MM.1S (cell line): Measurements from ENCODE around the gene LOXHD1.

ENCODE experiments used
- DNase-seq: peaks from one replicate; pipeline ENCODE4 v3.0.0-alpha.2; 2015
- H2AFZ ChIP-seq: fragments of 300-600 bp; sonication (generic); 2 replicates; pipeline ENCODE4 v1.6.0; 2016; ENCODE audit warnings: antibody characterized with exemption, low read length
- H3F3A ChIP-seq: fragments of 300-600 bp; sonication (generic); 2 replicates; pipeline ENCODE4 v1.6.1; 2016; ENCODE audit warnings: mild to moderate bottlenecking, antibody characterized with exemption, low read length, moderate library complexity, mixed read lengths; ENCODE audit not compliant: insufficient read depth
- H3K27ac ChIP-seq: fragments of 300-600 bp; sonication (generic); 2 replicates; pipeline ENCODE4 v1.5.1; 2016; ENCODE audit warnings: mild to moderate bottlenecking, low read length
- H3K27me3 ChIP-seq: fragments of 300-600 bp; sonication (generic); replicated peaks from 2 replicates; pipeline ENCODE4 v1.6.0; 2016; ENCODE audit warnings: low read length; ENCODE audit not compliant: insufficient read depth
- H3K36me3 ChIP-seq: fragments of 300-600 bp; sonication (generic); replicated peaks from 2 replicates; pipeline ENCODE4 v1.6.1; 2016; ENCODE audit warnings: mild to moderate bottlenecking, low read length, mixed read lengths; ENCODE audit not compliant: insufficient read depth
- H3K4me1 ChIP-seq: fragments of 300-600 bp; sonication (generic); 2 replicates; pipeline ENCODE4 v1.6.1; 2016; ENCODE audit warnings: low read length, mixed read lengths
- H3K4me2 ChIP-seq: fragments of 300-600 bp; sonication (generic); 2 replicates; pipeline ENCODE4 v1.6.0; 2016; ENCODE audit warnings: low read depth, low read length
- H3K4me3 ChIP-seq: fragments of 300-600 bp; sonication (generic); 2 replicates; pipeline ENCODE4 v1.5.1; 2016; ENCODE audit warnings: low read length, mixed read lengths
- H3K79me2 ChIP-seq: fragments of 300-600 bp; sonication (generic); 2 replicates; pipeline ENCODE4 v1.6.1; 2016; ENCODE audit warnings: mixed run types, low read length, mixed read lengths
- H3K9ac ChIP-seq: fragments of 300-600 bp; sonication (generic); 2 replicates; pipeline ENCODE4 v1.6.1; 2016; ENCODE audit warnings: low read length, mixed read lengths
- H3K9me2 ChIP-seq: fragments of 300-600 bp; sonication (generic); replicated peaks from 2 replicates; pipeline ENCODE4 v1.6.1; 2016; ENCODE audit warnings: mild to moderate bottlenecking, low read length, mixed read lengths; ENCODE audit not compliant: insufficient read depth
- H3K9me3 ChIP-seq: fragments of 300-600 bp; sonication (generic); replicated peaks from 2 replicates; pipeline ENCODE4 v1.6.1; 2016; ENCODE audit warnings: mild to moderate bottlenecking, low read length, mixed read lengths; ENCODE audit not compliant: insufficient read depth
- H4K20me1 ChIP-seq: fragments of 300-600 bp; sonication (generic); 2 replicates; pipeline ENCODE4 v1.6.1; 2016; ENCODE audit warnings: mild to moderate bottlenecking, low read length, moderate library complexity, mixed read lengths; ENCODE audit not compliant: insufficient read depth
- EZH2 ChIP-seq: fragments of 300-600 bp; sonication (generic); optimal IDR thresholded peaks from 2 replicates; pipeline ENCODE3; 2017; ENCODE audit warnings: low read depth, mild to moderate bottlenecking, antibody characterized with exemption, low read length, mixed read lengths
- EZH2phosphoT487 ChIP-seq: fragments of 300-600 bp; sonication (generic); IDR thresholded peaks from 2 replicates; pipeline ENCODE4 v1.6.1; 2018; ENCODE audit warnings: antibody characterized with exemption, low read length
- TF ChIP-seq, protein P1 (sequence below): fragments of 300-600 bp; sonication (generic); IDR thresholded peaks from 2 replicates; pipeline ENCODE4 v1.5.1; 2016; ENCODE audit warnings: antibody characterized with exemption, low read length, mixed read lengths

LOXHD1 gene

DNA sequence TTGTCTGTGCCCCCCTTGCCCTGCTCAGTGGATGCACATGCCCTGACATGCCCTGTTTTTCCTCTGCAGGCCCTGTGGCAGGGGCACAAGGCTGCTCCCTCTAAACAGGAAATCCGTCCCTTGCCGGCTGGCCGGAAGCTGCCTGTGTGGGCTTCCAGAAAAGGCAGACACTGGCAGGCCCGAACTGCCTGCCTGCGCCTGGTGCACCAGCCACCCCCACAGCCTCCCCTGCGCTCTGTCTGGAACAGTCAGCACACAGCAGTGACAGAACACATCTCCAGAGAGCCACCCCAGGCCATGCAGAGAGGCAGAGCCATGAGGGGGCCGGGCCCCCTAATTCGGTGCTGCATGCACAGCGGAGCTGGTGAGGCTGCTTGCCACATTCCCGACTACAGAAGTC, 33.5 kb downstream of the LOXHD1 start:
- peak overlapping the region; percentile 22; the same call in 1 of the 2 replicates for H3K4me2 ChIP-seq
- H3F3A ChIP-seq: no peaks in the 10 kb centered on the region
- H2AFZ ChIP-seq: peak overlapping the region; percentile 65
- H3K9me3 ChIP-seq: no peaks in the 10 kb centered on the region
- H3K4me1 ChIP-seq: peaks cover 8% of the 10 kb centered on the region
- no peak overlapping the region for H3K27ac ChIP-seq
- no peaks in the 10 kb centered on the region for H3K9me2 ChIP-seq
- H3K36me3 ChIP-seq: no peaks in the 10 kb centered on the region
- H3K9ac ChIP-seq: no peak overlapping the region
- DNase-seq: peak; percentile 34
- no peaks in the 10 kb centered on the region for H3K79me2 ChIP-seq
- no peak for TF ChIP-seq EZH2phosphoT487
- H3K27me3 ChIP-seq: no peaks in the 10 kb centered on the region
- H4K20me1 ChIP-seq: no peaks in the 10 kb centered on the region
- H3K4me3 ChIP-seq: no peak overlapping the region

DNA sequence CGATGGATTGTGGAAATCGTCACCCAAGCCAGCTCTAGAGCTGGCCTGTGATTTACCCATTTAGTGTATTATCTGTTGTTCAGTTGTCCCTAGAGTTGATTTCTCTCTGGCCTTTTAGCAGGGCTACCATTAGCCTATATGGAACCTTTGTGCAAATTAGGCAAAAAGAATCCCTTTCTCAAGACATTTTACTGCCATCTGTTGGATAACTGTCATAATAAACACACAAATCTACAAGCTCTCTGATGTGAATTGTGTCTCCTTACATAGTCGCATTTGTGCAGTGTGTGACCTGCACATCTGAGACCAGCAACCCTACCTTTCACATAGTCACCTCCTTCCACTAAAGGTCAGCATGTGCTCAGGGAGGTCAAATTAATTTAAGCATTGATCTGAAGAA, 34.0 kb downstream of the LOXHD1 start:
- H3K79me2 ChIP-seq: no peaks in the 10 kb centered on the region
- no peaks in the 10 kb centered on the region for H3K9me2 ChIP-seq
- no peak overlapping the region for H3K9ac ChIP-seq
- H3K4me1 ChIP-seq: peaks cover 8% of the 10 kb centered on the region
- peak overlapping the region; percentile 65 for H2AFZ ChIP-seq
- H3K4me2 ChIP-seq: peak overlapping the region; percentile 22; the same call in 1 of the 2 replicates
- no peaks in the 10 kb centered on the region for H3K9me3 ChIP-seq
- H3K27ac ChIP-seq: no peak overlapping the region
- H3F3A ChIP-seq: no peaks in the 10 kb centered on the region
- TF ChIP-seq EZH2phosphoT487 (no peak), EZH2 (no peak)
- TF ChIP-seq, protein P1, sequence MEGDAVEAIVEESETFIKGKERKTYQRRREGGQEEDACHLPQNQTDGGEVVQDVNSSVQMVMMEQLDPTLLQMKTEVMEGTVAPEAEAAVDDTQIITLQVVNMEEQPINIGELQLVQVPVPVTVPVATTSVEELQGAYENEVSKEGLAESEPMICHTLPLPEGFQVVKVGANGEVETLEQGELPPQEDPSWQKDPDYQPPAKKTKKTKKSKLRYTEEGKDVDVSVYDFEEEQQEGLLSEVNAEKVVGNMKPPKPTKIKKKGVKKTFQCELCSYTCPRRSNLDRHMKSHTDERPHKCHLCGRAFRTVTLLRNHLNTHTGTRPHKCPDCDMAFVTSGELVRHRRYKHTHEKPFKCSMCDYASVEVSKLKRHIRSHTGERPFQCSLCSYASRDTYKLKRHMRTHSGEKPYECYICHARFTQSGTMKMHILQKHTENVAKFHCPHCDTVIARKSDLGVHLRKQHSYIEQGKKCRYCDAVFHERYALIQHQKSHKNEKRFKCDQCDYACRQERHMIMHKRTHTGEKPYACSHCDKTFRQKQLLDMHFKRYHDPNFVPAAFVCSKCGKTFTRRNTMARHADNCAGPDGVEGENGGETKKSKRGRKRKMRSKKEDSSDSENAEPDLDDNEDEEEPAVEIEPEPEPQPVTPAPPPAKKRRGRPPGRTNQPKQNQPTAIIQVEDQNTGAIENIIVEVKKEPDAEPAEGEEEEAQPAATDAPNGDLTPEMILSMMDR: peak; percentile 47
- H3K36me3 ChIP-seq: no peaks in the 10 kb centered on the region
- H3K27me3 ChIP-seq: no peaks in the 10 kb centered on the region
- peak; percentile 78 for DNase-seq
- H3K4me3 ChIP-seq: no peak overlapping the region
- no peaks in the 10 kb centered on the region for H4K20me1 ChIP-seq

DNA sequence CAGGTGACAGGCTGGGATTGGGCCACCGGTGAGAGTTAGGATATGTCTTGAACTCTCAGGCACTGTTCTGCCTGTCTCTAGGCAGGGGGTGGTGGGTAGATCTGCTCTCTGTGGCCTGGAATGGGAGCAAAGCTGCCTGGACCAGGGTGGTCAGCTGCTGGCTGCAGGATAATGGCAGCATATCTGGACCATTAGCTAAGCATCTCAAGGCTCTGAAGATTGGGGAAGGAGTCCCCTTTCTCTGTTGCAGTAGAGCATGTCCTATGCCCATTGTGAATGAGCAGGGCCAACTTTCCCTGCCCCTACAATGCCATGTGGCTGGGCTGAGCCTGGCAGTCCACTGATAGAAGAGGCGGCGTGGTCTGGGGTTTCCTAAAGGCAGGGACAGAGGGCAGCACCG, 34.6 kb downstream of the LOXHD1 start:
- Histone ChIP-seq H3K4me2 (no peak overlapping the region), H4K20me1 (no peaks in the 10 kb centered on the region), H3K36me3 (no peaks in the 10 kb centered on the region), H3K79me2 (no peaks in the 10 kb centered on the region), H3K4me3 (no peak overlapping the region), H3K9me3 (no peaks in the 10 kb centered on the region), H3F3A (no peaks in the 10 kb centered on the region; the same call in 1 of the 2 replicates), H2AFZ (no peak overlapping the region), H3K27ac (no peak overlapping the region), H3K4me1 (peaks cover 13% of the 10 kb centered on the region), H3K9me2 (no peaks in the 10 kb centered on the region), H3K27me3 (no peaks in the 10 kb centered on the region), H3K9ac (no peak overlapping the region)
- DNase-seq: no peak
- no peak for TF ChIP-seq EZH2phosphoT487
- no peak for TF ChIP-seq EZH2
- TF ChIP-seq, protein P1: no peak

DNA sequence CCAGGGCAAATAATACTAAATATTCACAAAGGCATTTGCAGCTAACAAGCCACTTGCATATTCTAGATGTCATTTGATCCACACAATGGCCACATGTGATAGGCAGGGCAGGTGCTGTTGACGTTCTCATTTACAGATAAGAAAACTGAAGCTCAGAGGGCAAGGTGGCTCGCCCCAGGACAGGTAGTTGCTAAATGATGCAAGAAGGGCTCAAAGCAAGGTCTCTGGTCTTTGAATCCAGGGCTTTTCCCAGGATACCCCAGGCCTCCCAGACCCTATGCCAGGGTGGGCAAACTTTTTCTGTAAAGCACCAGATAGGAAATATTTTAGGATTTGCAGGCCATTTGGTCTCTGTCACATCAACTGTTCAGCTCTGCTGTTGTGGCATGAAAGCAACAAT, 35.1 kb downstream of the LOXHD1 start:
- no peaks in the 10 kb centered on the region for H3K36me3 ChIP-seq

More for the DNA sequence above, 35.1 kb downstream of the LOXHD1 start:
- H3K9me3 ChIP-seq: no peaks in the 10 kb centered on the region
- H2AFZ ChIP-seq: no peak overlapping the region
- no peak for DNase-seq
- no peak overlapping the region for H3K27ac ChIP-seq
- H3K9ac ChIP-seq: no peak overlapping the region
- H3K4me3 ChIP-seq: no peak overlapping the region
- no peaks in the 10 kb centered on the region for H4K20me1 ChIP-seq
- peaks cover 19% of the 10 kb centered on the region for H3K4me1 ChIP-seq
- no peaks in the 10 kb centered on the region for H3K79me2 ChIP-seq
- no peaks in the 10 kb centered on the region for H3K9me2 ChIP-seq
- H3F3A ChIP-seq: peaks cover 6% of the 10 kb centered on the region; the same call in 1 of the 2 replicates
- no peaks in the 10 kb centered on the region for H3K27me3 ChIP-seq
- TF ChIP-seq EZH2phosphoT487 (no peak), EZH2 (no peak)
- TF ChIP-seq, protein P1: no peak
- no peak overlapping the region for H3K4me2 ChIP-seq
